GM21390 (cell line): ENCODE data around the gene METTL1.

Experiments used
- ATAC-seq: cut with Tn5 transposase; IDR thresholded peaks from one replicate; pipeline ENCODE4 v1.9.1; 2021; ENCODE audit not compliant: unreplicated experiment

Gene METTL1

GRCh38 chr12:57738661-57739237 is 33.2 kb downstream of the METTL1 start, which contains the start of gene AGAP2:
Gene AGAP2, minus strand, starts transcription at chr12:57738742. Its CDS starts 496 bp downstream, at chr12:57738246.
- no peak for ATAC-seq

GRCh38 chr12:57737467-57738460 is 34.1 kb downstream of the METTL1 start:
- no peak for ATAC-seq

GRCh38 chr12:57736741-57737466 is 35.0 kb downstream of the METTL1 start:
- ATAC-seq, result no peak

GRCh38 chr12:57735952-57736740 is 35.8 kb downstream of the METTL1 start:
- no peak for ATAC-seq

- ATAC-seq, result no peak
Measured at GRCh38 chr12:57735198-57735855, 36.6 kb downstream of the METTL1 start.

GRCh38 chr12:57734591-57734990 is 37.3 kb downstream of the METTL1 start:
- ATAC-seq, result no peak

- ATAC-seq, result no peak
Measured at GRCh38 chr12:57733928-57734327, 38.0 kb downstream of the METTL1 start.

- no peak for ATAC-seq
Measured at GRCh38 chr12:57732726-57733593, 38.9 kb downstream of the METTL1 start.

GRCh38 chr12:57732270-57732669 is 39.6 kb downstream of the METTL1 start:
- no peak for ATAC-seq

- no peak for ATAC-seq
Measured at GRCh38 chr12:57731411-57732080, 40.4 kb downstream of the METTL1 start.

- ATAC-seq, result no peak
Measured at GRCh38 chr12:57730336-57731067, 41.4 kb downstream of the METTL1 start.

- no peak for ATAC-seq
Measured at GRCh38 chr12:57729321-57729844, 42.5 kb downstream of the METTL1 start.

GRCh38 chr12:57727758-57728395 is 44.0 kb downstream of the METTL1 start:
- ATAC-seq, result no peak

- no peak for ATAC-seq
Measured at GRCh38 chr12:57726884-57727757, 44.8 kb downstream of the METTL1 start.

- no peak for ATAC-seq
Measured at GRCh38 chr12:57726151-57726883, 45.6 kb downstream of the METTL1 start.

- ATAC-seq, result no peak
Measured at GRCh38 chr12:57725851-57726150, 46.1 kb downstream of the METTL1 start.
